ENCODE measurements around the gene XYLT1.

XYLT1 gene

DNA sequence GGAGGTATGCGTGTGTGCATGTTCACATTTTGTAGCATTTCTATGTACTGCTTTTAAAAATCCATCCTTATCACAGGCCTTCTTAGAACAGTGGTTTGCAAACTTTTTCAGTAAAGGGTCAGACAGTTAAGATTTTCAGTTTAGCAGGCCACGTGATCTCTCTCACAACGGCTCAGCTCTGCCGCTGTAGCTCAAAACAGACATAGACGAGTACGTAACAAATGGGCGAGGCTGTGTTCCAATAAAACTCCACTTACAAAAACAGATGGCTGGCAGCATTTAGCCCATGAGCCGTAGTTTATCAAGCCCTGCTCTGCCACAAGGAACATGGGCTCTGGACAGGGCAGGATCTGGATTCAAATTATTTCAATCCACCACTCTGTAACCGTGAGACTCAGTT, 141.8 kb downstream of the XYLT1 start:
- no peaks in the 10 kb centered on the region for H3K9me3 Mint-ChIP-seq
- DNase-seq (ENCODE audit: low spot score in 2 of 2) (no peak), ATAC-seq (ENCODE audit: low read depth) (no peak)
- no peak overlapping the region for H3K27ac Mint-ChIP-seq
- peaks cover 4% of the 10 kb centered on the region for H3K36me3 Mint-ChIP-seq
- no peak overlapping the region for H3K4me3 Mint-ChIP-seq
- H3K27me3 Mint-ChIP-seq = no peaks in the 10 kb centered on the region
- peaks cover 9% of the 10 kb centered on the region for H3K4me1 Mint-ChIP-seq

DNA sequence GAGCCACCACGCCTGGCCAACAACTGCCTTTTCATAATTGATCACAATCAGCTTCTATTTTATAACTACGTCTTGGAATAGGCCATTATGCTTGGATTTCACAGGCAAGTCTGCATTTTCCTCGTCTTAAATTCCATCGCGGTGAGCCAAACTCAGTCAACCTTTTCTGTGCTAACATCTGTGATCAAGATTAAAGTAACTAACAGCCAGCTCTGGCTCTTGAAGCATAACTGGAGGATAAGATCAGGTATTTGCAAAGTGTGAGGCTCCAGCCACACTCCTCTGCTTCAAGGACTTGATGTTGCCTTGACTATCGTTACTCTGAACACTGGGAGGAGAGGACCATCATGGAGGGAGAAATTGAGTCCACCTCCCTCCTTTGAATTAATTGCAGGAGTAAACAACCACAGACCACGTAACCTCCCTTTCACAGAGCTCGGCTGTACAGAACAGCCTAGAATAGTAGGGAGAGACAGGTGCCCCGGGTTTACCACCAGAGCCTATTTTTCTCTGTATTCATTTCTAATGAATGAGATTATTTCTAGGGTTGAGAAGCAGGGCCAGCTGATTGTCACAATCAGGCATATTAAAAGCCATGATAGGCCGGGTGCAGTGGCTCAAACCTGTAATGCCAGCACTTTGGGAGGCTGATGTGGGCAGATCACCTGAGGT, 143.0 kb downstream of the XYLT1 start:
- peaks cover 9% of the 10 kb centered on the region for H3K4me1 Mint-ChIP-seq
- no peaks in the 10 kb centered on the region for H3K9me3 Mint-ChIP-seq
- H3K4me3 Mint-ChIP-seq = no peak overlapping the region
- ATAC-seq (ENCODE audit: low read depth) (no peak), DNase-seq (ENCODE audit: low spot score in 2 of 2) (no peak)
- H3K36me3 Mint-ChIP-seq = peaks cover 3% of the 10 kb centered on the region
- no peak overlapping the region for H3K27ac Mint-ChIP-seq
- no peaks in the 10 kb centered on the region for H3K27me3 Mint-ChIP-seq

DNA sequence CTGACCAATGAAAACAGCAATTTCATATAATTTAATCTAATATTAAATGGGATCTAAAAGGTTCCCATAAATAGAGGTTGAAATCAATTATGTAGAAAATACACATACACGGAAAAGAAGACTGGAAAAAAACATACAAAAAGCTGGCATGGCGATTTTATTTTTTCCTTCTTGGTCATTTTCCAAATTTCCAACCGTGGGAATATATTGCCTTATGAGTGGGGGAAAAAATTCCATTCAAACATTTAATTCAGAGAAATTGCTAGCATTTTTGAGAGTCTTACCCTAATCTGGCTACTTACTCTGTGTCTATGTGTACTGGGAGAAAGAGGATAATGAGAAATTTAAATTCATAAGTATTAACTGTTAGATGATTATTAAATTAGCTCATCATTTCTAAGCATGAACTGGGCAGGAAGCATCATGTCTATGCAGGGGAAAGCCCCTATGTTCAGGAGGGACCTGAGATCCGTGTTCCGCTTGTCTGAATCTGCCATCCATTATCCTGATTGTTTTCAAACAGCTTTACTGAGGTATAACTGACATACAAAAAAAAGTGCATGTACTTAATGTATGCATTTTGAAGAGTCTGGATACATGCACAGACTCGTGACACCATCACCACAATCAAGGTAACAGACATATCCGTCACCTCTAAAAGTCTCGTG, 145.2 kb downstream of the XYLT1 start:
- H3K4me3 Mint-ChIP-seq = no peak overlapping the region
- H3K27ac Mint-ChIP-seq = no peak overlapping the region
- H3K4me1 Mint-ChIP-seq = peaks cover 11% of the 10 kb centered on the region
- no peaks in the 10 kb centered on the region for H3K9me3 Mint-ChIP-seq
- peaks cover 2% of the 10 kb centered on the region for H3K36me3 Mint-ChIP-seq
- H3K27me3 Mint-ChIP-seq = no peaks in the 10 kb centered on the region
- ATAC-seq (ENCODE audit: low read depth) = no peak
- DNase-seq (ENCODE audit: low spot score in 2 of 2) = no peak

DNA sequence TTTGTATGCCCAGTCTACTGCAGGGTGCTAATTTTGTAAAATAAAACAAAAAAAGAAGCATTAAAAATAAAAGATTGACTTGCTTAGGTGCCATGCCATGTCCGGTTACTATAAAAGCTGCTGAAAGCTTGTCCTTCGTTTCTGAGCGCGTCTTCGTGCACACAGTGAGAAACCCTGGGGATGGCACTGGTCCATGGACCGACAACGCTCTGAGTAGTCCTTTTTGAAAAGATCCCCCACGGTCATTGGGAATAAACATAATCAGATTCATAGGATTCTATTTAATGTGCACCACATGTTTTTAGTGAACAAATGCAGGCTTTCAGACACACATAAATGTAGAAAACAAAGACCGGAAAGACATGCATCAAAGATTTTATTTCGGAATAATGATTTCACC, 146.3 kb downstream of the XYLT1 start:
- peaks cover 4% of the 10 kb centered on the region for H3K36me3 Mint-ChIP-seq
- peaks cover 17% of the 10 kb centered on the region for H3K4me1 Mint-ChIP-seq
- no peaks in the 10 kb centered on the region for H3K9me3 Mint-ChIP-seq
- H3K4me3 Mint-ChIP-seq = no peak overlapping the region
- ATAC-seq (ENCODE audit: low read depth) (no peak), DNase-seq (ENCODE audit: low spot score in 2 of 2) (no peak)
- no peak overlapping the region for H3K27ac Mint-ChIP-seq
- H3K27me3 Mint-ChIP-seq = no peaks in the 10 kb centered on the region

DNA sequence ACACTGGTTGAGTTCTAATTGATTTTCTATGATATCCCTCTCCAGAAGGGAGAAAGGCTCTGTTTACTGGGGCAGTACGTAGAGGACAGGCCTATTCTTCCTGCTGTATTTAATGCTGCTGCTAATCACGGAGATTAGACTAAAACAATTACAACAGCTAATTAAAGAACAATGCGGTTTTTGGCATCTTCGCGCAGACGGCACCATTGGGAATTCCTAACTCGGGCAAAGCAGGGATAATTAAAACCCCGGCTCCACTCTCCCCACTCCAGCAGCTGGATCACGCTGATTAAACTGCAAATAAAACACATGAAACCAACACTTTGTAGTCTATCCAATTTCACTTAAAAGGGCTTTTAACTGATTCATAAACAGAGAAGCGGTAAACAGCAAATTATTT, 147.6 kb downstream of the XYLT1 start:
- Mint-ChIP-seq H3K9me3 (no peaks in the 10 kb centered on the region), H3K4me3 (no peak overlapping the region), H3K4me1 (peaks cover 17% of the 10 kb centered on the region), H3K27ac (no peak overlapping the region), H3K27me3 (no peaks in the 10 kb centered on the region), H3K36me3 (peaks cover 4% of the 10 kb centered on the region)
- ATAC-seq (ENCODE audit: low read depth) (no peak), DNase-seq (ENCODE audit: low spot score in 2 of 2) (no peak)

DNA sequence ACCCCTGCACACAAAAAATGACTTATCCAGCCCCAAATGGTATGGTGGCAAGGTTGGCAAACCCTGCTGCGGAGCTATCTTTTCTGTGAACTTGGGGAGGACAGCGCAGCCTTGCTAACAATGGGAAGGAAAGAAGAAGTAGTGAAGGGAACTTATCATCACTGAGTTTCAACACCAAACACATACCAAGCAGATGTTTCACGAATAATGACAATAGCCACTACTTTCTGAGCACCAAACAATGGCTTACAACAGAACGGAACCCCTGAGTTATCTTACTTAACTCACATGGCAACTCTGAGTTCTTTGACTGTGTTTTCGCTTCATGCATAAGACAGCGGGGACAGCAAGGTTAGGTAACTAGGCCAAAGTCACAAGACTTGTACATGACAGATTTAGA, 148.9 kb downstream of the XYLT1 start:
- Mint-ChIP-seq H3K27me3 (no peaks in the 10 kb centered on the region), H3K4me3 (no peak overlapping the region)

DNA sequence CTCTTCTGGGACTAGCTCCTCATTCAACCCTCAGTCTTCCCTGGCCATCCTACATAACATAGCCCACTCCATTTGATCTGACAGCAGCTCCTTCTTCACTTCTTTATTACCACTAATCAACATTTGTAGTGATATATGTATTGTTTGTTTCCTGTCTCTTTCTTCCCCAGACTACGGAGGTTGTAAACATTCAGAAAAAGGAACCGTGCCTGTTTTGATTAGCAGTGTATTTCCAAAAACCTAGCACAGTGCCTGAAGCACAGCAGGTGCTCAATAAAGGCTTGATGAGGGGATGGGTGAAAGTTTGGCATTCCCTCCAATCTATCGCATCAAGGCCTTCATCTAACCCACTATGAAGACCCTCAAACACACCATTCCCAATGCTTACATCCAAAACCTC, 150.8 kb downstream of the XYLT1 start:
- Mint-ChIP-seq H3K27ac (peak overlapping the region; percentile 7), H3K27me3 (no peaks in the 10 kb centered on the region), H3K4me3 (no peak overlapping the region), H3K4me1 (peaks cover 25% of the 10 kb centered on the region), H3K9me3 (peaks cover 2% of the 10 kb centered on the region), H3K36me3 (peaks cover 9% of the 10 kb centered on the region)
- no peak for DNase-seq (ENCODE audit: low spot score in 2 of 2)
- no peak for ATAC-seq (ENCODE audit: low read depth)

More for the DNA sequence above, 148.9 kb downstream of the XYLT1 start:
- Mint-ChIP-seq H3K4me1 (peaks cover 26% of the 10 kb centered on the region), H3K36me3 (peaks cover 7% of the 10 kb centered on the region), H3K27ac (no peak overlapping the region), H3K9me3 (no peaks in the 10 kb centered on the region)
- DNase-seq (ENCODE audit: low spot score in 2 of 2) (no peak), ATAC-seq (ENCODE audit: low read depth) (no peak)

DNA sequence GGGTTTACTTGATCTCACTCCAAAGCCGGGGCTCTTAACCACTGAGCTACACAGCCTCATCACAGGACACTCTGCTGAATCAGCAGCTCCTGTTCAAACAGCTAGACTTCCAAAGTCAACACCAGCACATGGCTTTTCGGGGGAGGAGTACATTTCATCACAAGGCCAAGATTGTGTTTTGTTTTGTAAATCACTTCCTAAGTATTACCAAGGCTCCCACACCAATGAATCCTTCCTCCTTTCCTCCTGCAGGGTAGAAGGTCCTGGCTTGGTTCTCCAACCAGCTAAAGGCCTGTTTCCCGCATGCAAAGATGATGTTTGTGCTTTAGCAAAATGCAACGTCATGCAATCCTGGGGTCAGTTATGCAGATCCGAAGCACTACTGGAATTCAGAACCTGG, 152.5 kb downstream of the XYLT1 start:
- ATAC-seq (ENCODE audit: low read depth) = no peak
- peaks cover 9% of the 10 kb centered on the region for H3K36me3 Mint-ChIP-seq

DNA sequence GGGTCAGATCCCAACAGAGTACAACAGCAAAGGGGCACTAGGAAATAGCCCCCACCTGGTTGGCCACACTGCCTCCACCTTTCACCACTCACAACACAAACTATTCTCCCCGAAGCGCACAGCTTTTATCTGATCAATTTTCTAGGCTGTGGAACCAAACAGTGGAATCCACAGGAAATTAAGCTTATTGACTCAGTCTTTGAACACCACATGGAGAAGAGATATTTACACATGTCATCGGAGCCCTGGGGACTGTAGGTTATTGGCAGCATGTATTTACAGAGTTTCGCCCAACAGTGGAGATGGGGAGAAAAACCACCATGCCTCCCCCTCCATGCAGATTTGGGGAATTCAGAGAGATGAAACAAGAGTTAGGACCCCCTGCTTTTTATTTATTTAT, 154.8 kb downstream of the XYLT1 start:
- Mint-ChIP-seq H3K9me3 (peaks cover 3% of the 10 kb centered on the region), H3K27ac (peak overlapping the region; percentile 40), H3K36me3 (peaks cover 17% of the 10 kb centered on the region), H3K27me3 (no peaks in the 10 kb centered on the region), H3K4me3 (no peak overlapping the region), H3K4me1 (peaks cover 18% of the 10 kb centered on the region)
- ATAC-seq (ENCODE audit: low read depth) (no peak), DNase-seq (ENCODE audit: low spot score in 2 of 2) (no peak)

More for the DNA sequence above, 152.5 kb downstream of the XYLT1 start:
- Mint-ChIP-seq H3K27ac (no peak overlapping the region), H3K4me1 (peaks cover 21% of the 10 kb centered on the region), H3K27me3 (no peaks in the 10 kb centered on the region), H3K4me3 (no peak overlapping the region), H3K9me3 (peaks cover 3% of the 10 kb centered on the region)
- no peak for DNase-seq (ENCODE audit: low spot score in 2 of 2)

DNA sequence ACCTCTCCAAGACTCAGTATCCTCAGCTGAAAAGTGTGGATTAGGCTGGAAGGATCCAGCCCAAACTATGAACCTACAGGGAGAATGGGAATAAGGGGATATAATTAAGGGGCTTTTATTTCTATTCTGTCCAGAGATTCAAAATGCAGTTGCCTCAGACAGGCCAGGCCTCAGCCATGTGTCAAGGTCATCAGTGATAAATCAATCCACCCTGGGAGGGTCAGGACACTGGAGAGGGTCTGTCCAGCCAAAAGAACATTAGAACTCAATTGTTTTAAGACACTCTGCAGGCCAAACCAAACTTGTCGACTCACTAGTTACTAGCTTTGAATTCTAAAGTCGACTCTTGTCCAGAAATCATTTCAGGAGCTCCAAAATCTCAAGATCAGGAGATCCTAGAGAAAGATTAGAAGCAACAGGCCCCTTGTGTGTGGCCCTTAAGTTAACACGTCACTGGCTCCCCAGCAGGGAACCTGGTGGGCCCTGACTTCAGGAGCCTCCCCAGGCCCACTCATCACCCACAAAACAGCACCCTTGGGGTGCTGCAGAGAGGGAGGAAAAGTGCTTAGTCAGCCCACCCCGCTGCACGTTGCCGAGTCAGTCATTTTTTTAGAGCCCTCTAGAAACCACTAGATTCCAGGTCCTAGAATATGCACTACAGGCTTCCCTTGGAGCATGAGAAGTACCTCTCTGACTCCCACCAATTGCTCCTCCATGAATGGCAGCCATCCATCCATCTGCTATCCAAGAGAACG, 156.8 kb downstream of the XYLT1 start:
- H3K9me3 Mint-ChIP-seq = peaks cover 3% of the 10 kb centered on the region
- ATAC-seq (ENCODE audit: low read depth) = no peak
- no peaks in the 10 kb centered on the region for H3K27me3 Mint-ChIP-seq
- H3K36me3 Mint-ChIP-seq = peaks cover 24% of the 10 kb centered on the region
- DNase-seq (ENCODE audit: low spot score in 2 of 2) = no peak
- no peak overlapping the region for H3K27ac Mint-ChIP-seq
- no peak overlapping the region for H3K4me3 Mint-ChIP-seq
- peaks cover 14% of the 10 kb centered on the region for H3K4me1 Mint-ChIP-seq

DNA sequence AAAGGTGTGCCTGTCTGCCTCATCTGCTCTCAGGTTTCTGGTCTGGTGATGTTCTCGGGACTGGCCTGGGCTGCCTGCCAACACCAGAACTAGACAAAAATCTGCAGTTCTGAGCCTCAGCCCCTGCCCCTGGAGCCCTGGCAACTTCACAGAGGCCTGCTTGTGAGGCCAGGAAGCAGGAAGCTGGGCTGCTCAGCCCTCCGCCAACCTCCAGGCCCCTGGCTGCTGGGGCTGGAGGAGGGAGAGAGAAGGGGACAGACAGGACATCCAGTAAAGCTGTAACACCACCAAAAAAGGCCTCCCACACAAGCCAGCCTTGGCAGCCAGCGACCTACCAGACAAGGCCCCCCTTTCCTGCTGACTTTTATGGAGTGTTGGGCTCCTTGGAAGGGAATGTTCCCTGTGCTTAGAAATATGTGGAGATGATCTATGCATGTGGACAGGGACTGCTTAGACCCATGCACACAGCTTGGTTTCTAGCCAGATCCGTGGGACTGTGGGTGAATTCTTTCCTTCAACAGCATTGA, 157.6 kb downstream of the XYLT1 start:
- ATAC-seq (ENCODE audit: low read depth) (no peak), DNase-seq (ENCODE audit: low spot score in 2 of 2) (no peak)
- H3K27me3 Mint-ChIP-seq = no peaks in the 10 kb centered on the region
- no peak overlapping the region for H3K4me3 Mint-ChIP-seq
- no peak overlapping the region for H3K27ac Mint-ChIP-seq
- peaks cover 14% of the 10 kb centered on the region for H3K4me1 Mint-ChIP-seq
- H3K9me3 Mint-ChIP-seq = peaks cover 3% of the 10 kb centered on the region
- H3K36me3 Mint-ChIP-seq = peaks cover 24% of the 10 kb centered on the region

DNA sequence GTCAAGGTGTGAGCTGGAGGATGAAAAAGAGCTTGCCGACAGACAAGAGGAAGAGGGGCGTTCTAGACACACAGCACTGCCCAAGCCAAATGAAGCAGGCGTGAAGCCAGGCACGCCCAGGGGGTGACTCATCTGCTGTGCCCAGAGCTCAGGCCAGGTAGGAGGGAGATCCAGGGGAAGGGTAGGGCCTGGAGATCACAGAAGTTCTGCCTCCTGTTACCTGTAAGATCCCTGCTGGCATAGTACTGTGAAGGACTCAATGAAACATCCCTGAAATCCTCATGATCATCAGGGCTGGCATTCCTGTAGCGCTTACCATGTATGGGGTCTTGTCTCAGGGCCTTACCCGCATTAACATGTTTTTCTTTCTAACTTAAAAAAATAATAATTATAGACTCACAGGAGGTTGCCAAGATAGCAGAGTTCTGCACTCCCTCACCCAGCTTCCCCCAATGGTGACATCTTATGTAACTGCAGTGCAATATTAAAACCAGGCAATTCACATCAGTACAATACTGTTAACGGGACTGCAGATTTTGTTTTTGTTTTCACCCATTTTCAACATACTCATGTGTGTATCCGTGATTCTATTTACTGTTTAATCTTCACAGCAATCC, 158.6 kb downstream of the XYLT1 start:
- H3K9me3 Mint-ChIP-seq = peaks cover 3% of the 10 kb centered on the region
- DNase-seq (ENCODE audit: low spot score in 2 of 2) = no peak
- no peak for ATAC-seq (ENCODE audit: low read depth)
- no peak overlapping the region for H3K27ac Mint-ChIP-seq
- H3K4me1 Mint-ChIP-seq = peaks cover 11% of the 10 kb centered on the region
- H3K27me3 Mint-ChIP-seq = no peaks in the 10 kb centered on the region
- no peak overlapping the region for H3K4me3 Mint-ChIP-seq
- peaks cover 22% of the 10 kb centered on the region for H3K36me3 Mint-ChIP-seq

DNA sequence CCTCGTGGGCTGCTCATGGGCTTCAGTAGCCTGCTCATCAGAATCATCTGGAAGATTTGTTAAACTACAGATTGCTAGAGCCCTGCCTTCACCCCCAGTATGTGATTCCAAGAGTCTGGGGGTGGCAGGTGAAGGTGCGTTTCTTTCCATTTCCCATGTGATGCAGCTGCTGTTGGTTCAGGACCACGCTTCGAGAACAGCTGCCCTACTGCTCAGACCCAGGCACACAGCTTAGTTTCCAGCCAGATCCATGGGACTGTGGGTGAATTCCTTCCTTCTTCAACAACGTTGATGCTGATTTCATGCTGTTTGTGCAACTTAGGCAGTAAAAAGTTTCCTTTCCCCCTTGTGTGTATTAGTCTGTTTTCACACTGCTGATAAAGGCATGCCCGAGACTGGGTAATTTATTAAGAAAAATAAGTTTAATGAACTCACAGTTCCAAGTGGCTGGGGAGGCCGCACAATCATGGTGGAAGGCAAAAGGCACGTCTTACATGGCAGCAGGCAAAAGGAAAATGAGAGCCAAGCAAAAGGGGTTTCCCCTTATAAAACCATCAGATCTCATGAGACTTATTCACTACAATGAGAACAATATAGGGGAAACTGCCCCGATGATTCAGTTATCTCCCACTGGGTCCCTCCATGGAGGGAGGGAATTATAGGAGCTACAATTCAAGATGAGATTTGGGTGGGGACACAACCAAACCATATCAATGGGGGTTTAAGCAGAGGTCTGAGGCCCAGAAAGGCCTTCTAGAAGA, 159.2 kb downstream of the XYLT1 start:
- Mint-ChIP-seq H3K4me1 (peaks cover 8% of the 10 kb centered on the region), H3K4me3 (no peak overlapping the region)
- no peak for ATAC-seq (ENCODE audit: low read depth)

More for the DNA sequence above, 159.2 kb downstream of the XYLT1 start:
- no peaks in the 10 kb centered on the region for H3K27me3 Mint-ChIP-seq
- H3K9me3 Mint-ChIP-seq = peaks cover 3% of the 10 kb centered on the region
- H3K27ac Mint-ChIP-seq = no peak overlapping the region
- H3K36me3 Mint-ChIP-seq = peaks cover 22% of the 10 kb centered on the region
- no peak for DNase-seq (ENCODE audit: low spot score in 2 of 2)
